ENCODE data around the gene VIL1. TPM values are rescaled to one million over a fixed set of nuclear protein-coding genes. Genes with fewer than 3 reads are reported as not detected.

Gene VIL1
- total and polyA plus RNA-seq, 2 of the 4 experiments (the other 2 are of a cell fraction), result not detected

- Histone ChIP-seq H3K27ac (ENCODE audit: insufficient read depth, low read length) (peak overlapping the region; percentile 78), H3K9ac (ENCODE audit: low read depth, low read length) (peak overlapping the region; percentile 73), H3K4me1 (ENCODE audit: control insufficient read depth, insufficient read depth, low read length) (peaks cover 17% of the 10 kb centered on the region), H3K14ac (replicated peaks; ENCODE audit: low read depth, low read length) (peak overlapping the region; percentile 72), H2BK120ac (ENCODE audit: low read depth, low read length) (peak overlapping the region; percentile 21), H3K79me1 (ENCODE audit: low read depth in 1 of 2, low read length in 2 of 2) (peaks cover 0 to 27% of the 10 kb centered on the region in 2 experiments; a peak in 2 of 4 replicates), H2BK15ac (ENCODE audit: low read depth, low read length) (peak overlapping the region; percentile 34; the same call in 1 of the 3 replicates), H3K18ac (ENCODE audit: low read depth, low read length) (peak overlapping the region; percentile 88), H2AK9ac (replicated peaks; ENCODE audit: low read depth, low read length, poor library complexity) (peak overlapping the region; percentile 98), H2AK5ac (ENCODE audit: low read depth, low read length) (peak overlapping the region; percentile 79), H3K56ac (ENCODE audit: extremely low read depth, insufficient read depth, low read length) (peak overlapping the region; percentile 45), H3K9me1 (ENCODE audit: insufficient read depth, low read length) (peaks cover 4% of the 10 kb centered on the region; the same call in 1 of the 2 replicates), H3K23ac (ENCODE audit: low read depth, low read length) (peak overlapping the region; percentile 85), H4K8ac (ENCODE audit: low read depth in 2 of 2, low read length in 2 of 2) (peak overlapping the region; percentile 79 to 97), H4K5ac (ENCODE audit: low read depth, low read length) (peak overlapping the region; percentile 95), H3K27me3 (ENCODE audit: control insufficient read depth, insufficient read depth, low read length) (no peaks in the 10 kb centered on the region), H3K9me3 (ENCODE audit: control insufficient read depth, insufficient read depth, low read length) (no peaks in the 10 kb centered on the region), H2AFZ (replicated peaks; ENCODE audit: low read length, poor library complexity) (peak overlapping the region; percentile 96), H3K36me3 (ENCODE audit: control insufficient read depth, insufficient read depth, low read length) (peaks cover 26% of the 10 kb centered on the region), H3K4ac (ENCODE audit: low read depth, low read length) (peak overlapping the region; percentile 87), H3K4me2 (ENCODE audit: low read depth, low read length) (peak overlapping the region; percentile 94), H4K91ac (ENCODE audit: insufficient read depth, low read depth, low read length) (peak overlapping the region; percentile 78), H2BK20ac (ENCODE audit: low read depth, low read length) (no peak overlapping the region), H2BK5ac (ENCODE audit: low read depth, low read length, poor library complexity, severe bottlenecking) (peak overlapping the region; percentile 74), H3K4me3 (ENCODE audit: insufficient read depth, low read depth, low read length) (peak overlapping the region; percentile 44), H4K20me1 (ENCODE audit: insufficient read depth, low read length) (0 out of 2 replicates have a peak, but pooled peaks cover 8% of the 10 kb centered on the region)
- ATAC-seq (ENCODE audit: low read depth), result peak; percentile 93
- ChIA-PET CTCF (interaction anchor here (0.6 kb wide), 1 partner anchor 49 kb away, joined by 3 read pairs; no protein-coding TSS in a partner anchor), POLR2A (ENCODE audit: unreplicated experiment) (no interaction called here)
- TF ChIP-seq NFE2L2 (IDR thresholded peaks at IDR 0.05; ENCODE audit: low read depth, low read length), result no peak
- peak; percentile 66 for TF ChIP-seq CEBPB (IDR thresholded peaks at IDR 0.05; ENCODE audit: low read depth, low read length)
- no peak for TF ChIP-seq ELK1 (IDR thresholded peaks at IDR 0.05; ENCODE audit: borderline replicate concordance, low read depth, low read length)
- peak; percentile 79 for TF ChIP-seq RAD21 (IDR thresholded peaks at IDR 0.05; ENCODE audit: low read length)
- TF ChIP-seq MXI1 (IDR thresholded peaks at IDR 0.05; ENCODE audit: borderline replicate concordance, low read depth, low read length), result no peak
- peak; percentile 42; the same call in 1 of the 2 replicates for TF ChIP-seq POLR2A (IDR thresholded peaks at IDR 0.05; ENCODE audit: low read depth, low read length)
- peak; percentile 88 for TF ChIP-seq CTCF (conservative IDR thresholded peaks at IDR 0.05; ENCODE audit: low read depth, low read length)
- no peak for TF ChIP-seq BHLHE40 (IDR thresholded peaks at IDR 0.05; ENCODE audit: low read depth, low read length)
- TF ChIP-seq MAZ (IDR thresholded peaks at IDR 0.05; ENCODE audit: borderline replicate concordance, low read depth, low read length), result peak; percentile 80; the same call in 1 of the 2 replicates
- TF ChIP-seq RCOR1 (IDR thresholded peaks at IDR 0.05; ENCODE audit: insufficient replicate concordance, low read length), result no peak
- TF ChIP-seq SMC3 (IDR thresholded peaks at IDR 0.05; ENCODE audit: low read depth, low read length), result peak; percentile 55
- no peak for TF ChIP-seq RFX5 (IDR thresholded peaks at IDR 0.05; ENCODE audit: low read depth, low read length)
- intact Hi-C loops (cut with micrococcal nuclease), result loop anchor here (1.0 kb wide), 3 partner anchors 60 to 242 kb away; partner anchors contain the start of genes CNOT9 and USP37
- dilution Hi-C loops (cut with HindIII; ENCODE audit: low sequenced_read_pairs, unreplicated experiment), result no loop called here
- no TSS peak for BruUV-seq (replicated peaks)
- in situ Hi-C loops (cut with MboI; ENCODE audit: low sequenced_read_pairs), result loop anchor here (5.0 to 10.0 kb wide), 2 partner anchors 56 to 248 kb away; partner anchors contain the start of genes BCS1L and ZNF142
- peak; percentile 89 for DNase-seq
- 0% methylated on average over 26 of the region's 56 CpGs; no CpG with 5 or more reads in 1 of the 2 experiments for WGBS, 2 experiments (ENCODE audit: extremely low coverage in 2 of 2, insufficient read length in 1 of 2)
Measured at GRCh38 chr2:218406209-218406948, 12.5 kb upstream of the VIL1 start.
